Stimulated activated CD4-positive, alpha-beta T cell treated with anti-CD3 and anti-CD28 coated beads, Interleukin-2, amount 100 ng/mL, for 48 hours (primary cell): ENCODE data around the gene MESD.
A peak's percentile ranks its signal among the peaks of the same experiment; 100 is the strongest.

Experiments used
- DNase-seq, 2 donors: peaks; one replicate each; pipeline ENCODE4 v3.0.0-alpha.2; 2020

The MESD gene

DNA sequence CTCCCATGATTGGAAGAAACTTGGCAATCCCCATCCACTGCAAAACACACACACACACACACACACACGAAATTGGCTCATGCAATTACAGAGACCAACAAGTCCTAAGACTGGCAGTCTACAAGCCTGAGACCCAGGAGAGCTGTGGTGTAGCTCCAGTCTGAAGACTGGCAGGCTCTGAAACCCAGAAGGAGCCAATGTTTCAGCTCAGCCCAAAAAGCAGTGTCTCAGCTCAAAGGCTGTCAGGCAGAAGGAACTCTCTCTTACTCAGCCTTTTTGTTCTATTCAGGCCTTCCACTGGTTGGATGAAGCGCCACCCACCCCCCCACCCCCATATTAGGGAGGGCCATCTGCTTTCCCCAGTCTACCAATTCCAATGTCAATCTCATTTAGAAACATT lies 32.1 kb downstream of the MESD start:
- no peak for DNase-seq

DNA sequence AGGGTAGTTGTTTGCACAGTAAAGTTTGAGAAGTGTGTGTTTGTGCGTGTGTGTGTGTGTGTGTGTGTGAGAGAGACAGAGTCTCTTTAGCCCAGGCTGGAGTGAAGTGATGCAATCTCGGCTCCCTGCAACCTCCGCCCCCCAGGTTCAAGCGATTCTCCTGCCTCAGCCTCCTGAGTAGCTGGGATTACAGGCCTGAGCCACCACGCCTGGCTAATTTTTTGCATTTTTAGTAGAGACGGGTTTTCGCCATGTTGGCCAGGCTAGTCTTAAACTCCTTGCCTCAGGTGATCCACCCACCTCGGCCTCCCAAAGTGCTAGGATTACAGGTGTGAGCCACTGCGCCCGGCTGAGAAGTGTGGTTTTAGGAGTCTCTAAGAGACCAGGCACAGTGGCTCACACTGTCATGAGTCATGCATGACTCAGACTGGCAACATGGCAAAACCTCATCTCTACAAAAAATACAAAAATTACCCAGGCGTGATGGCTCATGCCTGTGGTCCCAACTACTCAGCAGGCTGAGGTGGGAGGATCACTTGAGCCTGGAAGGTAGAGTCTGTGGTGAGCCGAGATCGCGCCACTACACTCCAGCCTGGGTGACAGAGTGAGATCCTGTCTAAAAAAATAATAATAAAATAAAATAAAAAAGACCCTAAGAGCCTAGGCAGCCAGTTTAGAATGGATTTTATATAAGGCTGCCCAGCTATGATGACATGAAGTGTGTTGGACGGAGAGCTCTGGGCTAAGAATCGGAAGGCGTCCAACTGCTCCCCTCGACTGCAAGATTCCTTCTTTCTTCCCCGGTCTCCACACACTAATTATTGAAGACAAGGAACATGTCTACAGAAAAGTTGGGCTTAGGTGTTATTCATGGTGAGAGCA lies 33.8 kb downstream of the MESD start:
- peak; percentile 48 to 49 for DNase-seq

DNA sequence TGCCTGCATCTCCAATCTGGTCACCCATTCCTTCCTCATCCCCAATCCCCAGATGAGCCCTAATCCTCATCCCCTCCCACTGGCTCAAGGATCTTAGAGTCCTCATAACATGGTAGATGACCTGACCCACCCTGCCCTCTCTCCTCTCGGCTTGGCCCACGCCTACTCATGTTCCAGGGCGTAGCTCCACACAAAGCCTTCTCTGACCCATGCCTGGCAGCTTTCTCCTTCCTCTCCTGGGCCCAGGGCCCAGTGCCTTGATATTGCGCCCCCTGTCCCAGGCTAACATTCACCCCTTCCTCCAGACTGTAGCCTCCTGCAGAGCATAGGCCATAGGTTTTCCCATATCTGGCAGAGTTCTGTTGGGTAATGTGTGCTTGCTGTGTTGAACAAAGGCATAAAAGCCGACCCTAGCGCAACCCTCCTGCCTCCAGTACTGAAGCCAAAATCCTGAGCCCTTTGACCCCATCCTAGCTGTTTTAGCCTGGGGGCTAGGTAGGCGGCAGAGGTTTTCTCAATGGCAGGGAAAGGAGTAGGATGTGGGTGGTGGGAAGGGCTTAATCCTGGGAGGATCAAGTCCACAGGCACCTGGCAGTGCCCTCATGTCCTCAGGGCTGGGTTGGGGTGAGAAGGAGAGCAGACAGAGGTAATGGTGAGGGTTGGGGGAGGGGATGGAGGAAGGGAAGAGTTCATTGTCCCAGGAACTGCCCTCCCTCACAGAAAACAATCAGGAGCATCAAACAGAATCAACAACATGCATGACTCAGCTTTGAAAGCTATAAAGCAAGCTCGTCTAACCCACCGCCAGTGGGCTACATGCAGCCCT lies 35.5 kb downstream of the MESD start:
- no peak for DNase-seq

DNA sequence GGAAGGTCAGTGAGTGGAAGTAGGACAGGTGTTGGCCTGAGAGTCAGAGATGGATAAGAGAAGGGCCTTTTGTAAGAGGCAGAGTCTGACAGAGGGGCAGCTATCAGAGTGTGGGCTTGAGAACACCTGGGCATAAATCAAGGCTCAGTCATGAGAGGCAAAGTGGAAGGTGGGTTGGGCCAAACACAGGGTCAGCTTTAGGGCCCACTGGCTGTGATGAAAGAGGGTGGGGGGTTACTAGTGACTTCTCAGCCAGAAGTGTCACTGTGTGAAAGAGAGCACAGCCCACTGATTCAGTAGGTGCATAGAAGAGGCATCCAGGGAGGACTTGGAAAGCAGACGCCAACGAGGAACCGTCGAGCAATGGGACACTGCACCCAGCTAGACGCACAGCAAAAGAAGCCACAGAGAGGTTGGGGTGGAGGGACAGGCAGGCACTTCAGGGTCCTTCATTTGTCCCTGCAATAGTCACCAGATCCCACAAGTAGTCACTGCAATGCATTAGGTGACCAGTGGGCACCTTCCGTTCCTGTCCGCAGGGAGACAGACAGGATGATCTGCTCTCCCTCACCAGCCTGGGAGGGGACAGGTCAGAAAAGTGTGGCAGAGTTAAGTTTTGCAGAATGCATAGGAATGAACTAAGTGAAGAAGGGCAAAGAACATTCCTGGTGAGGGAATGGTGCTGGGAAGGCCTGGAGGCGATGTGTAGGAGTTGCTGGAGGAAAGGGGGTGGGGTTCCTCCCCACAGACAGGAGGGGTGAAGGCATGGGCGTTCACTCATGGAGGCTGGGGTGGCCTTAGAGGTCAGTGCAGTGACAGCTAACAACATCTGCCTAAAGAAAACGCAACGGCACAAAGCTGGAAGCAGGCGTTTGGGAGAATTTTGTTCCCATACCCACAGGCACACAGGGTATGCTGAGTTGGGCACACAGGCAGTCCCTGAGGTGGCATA lies 36.3 kb downstream of the MESD start:
- no peak for DNase-seq

DNA sequence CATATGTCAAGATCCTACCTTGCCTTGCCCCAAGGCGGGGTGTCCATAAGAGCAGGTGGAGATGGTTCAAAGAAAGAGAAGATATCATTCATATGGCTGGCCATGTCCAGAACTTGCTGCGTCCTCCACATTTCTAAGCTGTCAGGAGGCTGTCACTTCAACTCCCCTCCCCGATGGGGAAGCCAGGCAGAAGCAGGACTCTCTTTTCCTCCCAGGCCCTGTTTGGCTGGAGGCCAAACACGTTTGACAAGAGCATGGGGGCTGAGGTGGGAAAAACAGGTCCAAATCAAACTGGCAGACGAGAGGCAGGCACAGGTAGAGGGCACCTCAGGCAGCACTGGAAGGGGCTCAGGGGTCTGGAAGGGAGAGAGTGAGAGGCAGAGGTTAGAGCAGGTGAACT lies 37.7 kb downstream of the MESD start:
- no peak for DNase-seq

DNA sequence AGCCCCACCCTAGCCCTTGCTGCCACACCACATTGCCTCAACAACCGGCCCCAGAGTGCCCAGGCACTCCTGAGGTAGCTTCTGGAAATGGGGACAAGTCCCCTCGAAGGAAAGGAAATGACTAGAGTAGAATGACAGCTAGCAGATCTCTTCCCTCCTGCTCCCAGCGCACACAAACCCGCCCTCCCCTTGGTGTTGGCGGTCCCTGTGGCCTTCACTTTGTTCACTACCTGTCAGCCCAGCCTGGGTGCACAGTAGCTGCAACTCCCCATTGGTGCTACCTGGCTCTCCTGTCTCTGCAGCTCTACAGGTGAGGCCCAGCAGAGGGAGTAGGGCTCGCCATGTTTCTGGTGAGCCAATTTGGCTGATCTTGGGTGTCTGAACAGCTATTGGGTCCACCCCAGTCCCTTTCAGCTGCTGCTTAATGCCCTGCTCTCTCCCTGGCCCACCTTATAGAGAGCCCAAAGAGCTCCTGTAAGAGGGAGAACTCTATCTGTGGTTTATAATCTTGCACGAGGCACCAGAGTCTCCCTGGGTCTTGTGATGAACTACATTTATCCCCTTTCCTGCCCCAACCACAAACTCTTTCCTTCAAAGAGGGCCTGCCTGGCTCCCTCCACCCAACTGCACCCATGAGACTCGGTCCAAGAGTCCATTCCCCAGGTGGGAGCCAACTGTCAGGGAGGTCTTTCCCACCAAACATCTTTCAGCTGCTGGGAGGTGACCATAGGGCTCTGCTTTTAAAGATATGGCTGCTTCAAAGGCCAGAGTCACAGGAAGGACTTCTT lies 39.1 kb downstream of the MESD start:
- DNase-seq, result no peak

DNA sequence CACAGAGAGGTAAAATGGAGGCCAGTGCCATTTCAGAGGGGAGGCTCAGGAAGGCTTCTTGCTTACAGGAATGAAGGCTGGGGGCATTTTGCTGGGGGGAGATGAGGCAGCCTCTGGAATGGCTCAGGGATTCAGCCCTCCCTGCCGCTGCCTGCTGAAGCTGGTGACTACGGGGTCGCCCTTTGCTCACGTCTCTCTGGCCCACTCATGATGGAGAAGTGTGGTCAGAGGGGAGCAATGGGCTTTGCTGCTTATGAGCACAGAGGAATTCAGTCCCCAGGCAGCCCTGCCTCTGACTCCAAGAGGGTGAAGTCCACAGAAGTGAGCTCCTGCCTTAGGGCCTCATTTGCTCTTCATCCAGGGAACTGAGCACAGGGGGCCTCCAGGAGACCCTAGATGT lies 39.9 kb downstream of the MESD start:
- no peak for DNase-seq

DNA sequence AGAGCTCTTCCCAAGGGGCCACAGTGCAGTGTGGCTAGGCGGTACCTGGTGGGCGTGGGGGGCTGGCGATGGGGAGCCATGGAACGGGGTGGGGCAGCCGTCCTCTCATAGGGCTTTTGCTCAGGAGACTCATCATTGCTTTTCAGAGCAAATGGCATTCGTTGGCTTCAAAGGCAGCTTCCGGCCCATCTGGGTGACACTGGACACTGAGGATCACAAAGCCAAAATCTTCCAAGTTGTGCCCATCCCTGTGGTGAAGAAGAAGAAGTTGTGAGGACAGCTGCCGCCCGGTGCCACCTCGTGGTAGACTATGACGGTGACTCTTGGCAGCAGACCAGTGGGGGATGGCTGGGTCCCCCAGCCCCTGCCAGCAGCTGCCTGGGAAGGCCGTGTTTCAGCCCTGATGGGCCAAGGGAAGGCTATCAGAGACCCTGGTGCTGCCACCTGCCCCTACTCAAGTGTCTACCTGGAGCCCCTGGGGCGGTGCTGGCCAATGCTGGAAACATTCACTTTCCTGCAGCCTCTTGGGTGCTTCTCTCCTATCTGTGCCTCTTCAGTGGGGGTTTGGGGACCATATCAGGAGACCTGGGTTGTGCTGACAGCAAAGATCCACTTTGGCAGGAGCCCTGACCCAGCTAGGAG lies 40.8 kb downstream of the MESD start:
- no peak for DNase-seq

DNA sequence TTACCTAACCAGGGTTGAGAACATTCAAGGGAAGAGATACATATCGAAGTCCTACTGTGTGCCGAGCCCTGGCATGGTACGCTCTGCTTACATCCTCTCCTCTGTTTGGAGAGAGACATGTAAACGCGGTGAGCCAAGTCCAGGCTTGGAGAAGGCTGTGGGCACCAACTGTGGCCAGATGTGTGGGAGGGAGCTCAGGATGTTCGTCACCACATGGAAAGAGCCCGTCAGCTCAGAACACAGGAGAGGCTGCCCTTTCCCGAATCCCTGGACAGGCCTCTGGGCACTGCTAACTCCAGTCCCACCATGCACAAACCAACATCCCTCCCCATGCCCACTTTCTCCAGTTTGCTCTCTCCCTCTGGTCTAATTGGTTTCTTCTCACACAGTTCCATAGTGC lies 43.0 kb downstream of the MESD start:
- DNase-seq, result no peak

DNA sequence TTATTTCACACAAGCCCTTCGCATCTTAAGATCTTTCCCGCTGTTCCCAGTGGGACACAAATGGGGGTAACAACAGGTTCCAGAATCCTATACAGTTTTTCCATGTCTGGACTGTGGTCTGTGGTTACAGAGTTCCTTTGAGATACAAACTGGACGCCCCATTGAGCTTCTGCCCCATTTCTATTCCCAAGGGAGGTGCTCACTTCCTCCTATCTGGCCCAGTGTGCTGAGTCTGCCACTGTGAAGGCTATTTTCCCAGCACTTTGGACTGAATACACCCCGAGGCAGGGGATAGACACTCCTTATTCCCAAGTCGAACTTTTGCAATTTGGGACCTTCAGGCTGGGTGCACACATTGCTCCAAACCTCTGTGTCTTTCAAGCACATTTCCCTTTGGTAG lies 44.0 kb downstream of the MESD start:
- DNase-seq, result no peak

DNA sequence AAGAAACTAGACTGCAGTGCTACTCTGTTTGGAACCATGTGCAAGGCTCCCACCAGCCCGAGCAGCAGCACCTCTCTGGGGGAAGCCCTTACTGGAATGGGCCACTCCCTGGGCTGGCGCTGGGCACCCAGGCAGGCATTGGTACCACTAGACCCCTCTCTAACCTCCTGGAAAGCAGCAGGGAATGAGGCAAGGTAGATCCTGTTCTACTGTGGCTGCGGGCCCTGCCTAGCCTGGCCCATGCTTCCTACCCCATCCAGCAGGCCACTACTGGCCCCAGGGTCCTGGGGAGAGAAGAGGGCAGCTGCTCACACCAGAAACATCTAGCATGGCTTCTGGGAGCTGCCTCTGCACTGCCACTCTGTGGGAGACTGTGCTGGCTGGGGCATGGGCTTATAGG lies 44.8 kb downstream of the MESD start:
- DNase-seq, result no peak

DNA sequence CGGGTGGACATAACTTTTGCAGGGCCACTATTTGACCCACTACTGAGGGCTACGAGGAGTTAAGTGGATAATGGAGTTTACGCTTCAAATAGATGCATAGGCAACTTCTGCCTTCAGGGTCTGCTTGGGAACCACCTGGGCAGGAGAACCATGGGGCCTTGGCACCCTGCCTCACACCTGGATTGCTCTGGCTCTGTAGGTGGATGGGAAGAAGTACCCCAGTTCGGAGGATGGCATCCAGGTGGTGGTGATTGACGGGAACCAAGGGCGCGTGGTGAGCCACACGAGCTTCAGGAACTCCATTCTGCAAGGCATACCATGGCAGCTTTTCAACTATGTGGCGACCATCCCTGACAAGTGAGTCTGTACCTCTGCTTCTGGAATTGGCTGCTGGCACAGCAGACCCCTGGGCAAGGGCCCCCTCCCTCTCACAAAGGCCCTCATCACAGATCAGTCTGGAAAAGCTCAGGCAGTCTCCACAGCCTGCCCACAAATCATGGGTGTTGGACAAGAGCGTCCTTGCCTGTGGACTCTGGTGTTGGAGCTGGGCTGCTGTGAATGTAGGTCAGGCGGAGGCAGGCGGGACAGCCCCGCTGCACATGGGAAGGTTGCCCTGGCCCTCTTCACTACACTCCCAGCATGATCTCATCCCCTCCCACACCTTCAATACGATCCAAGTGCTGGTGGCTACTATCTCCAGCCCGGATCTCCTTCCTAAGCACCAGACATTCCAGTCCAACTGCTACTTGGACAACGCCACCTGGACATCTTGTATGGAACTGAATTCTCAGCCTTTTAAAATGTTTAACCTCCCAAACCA lies 46.7 kb downstream of the MESD start:
- DNase-seq, result no peak

DNA sequence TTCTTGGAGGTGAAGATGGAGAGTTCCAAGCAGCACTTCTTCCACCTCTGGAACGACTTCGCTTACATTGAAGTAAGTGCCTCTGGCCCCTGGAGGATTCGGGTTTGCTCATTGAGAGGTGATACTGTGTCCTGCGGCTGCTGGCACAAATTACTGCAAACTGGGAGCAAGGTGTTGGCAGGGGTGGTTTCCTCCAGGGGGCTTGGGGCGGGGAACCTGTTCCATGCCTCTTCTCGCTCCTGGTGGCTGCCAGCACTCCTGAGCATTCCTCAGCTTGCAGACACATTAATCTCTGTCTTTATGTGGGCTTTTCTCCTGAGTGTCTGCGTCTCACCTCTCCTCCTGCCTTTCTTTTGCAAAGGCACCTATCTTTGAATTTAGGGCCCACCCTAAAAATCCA lies 47.4 kb downstream of the MESD start:
- no peak for DNase-seq

DNA sequence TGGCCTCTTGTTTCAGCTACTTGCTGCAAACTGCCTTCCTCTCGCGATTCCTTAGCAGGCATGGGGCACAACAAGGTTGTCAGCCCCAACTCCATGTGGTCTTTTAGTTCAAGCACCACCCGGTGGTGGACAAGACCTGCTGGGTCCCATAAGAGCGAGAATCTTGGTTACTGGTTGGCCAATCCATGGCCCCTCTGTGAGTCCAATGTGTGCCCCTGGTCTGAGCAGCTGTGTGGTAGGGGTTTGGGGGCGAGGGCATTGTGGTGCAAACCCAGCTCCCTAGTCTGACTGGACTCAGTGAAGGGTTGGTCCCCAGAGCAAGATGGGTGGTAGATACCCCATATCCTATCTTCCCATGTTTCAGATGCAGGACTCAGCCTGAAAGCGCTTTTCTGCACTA lies 48.8 kb downstream of the MESD start:
- DNase-seq, result no peak

DNA sequence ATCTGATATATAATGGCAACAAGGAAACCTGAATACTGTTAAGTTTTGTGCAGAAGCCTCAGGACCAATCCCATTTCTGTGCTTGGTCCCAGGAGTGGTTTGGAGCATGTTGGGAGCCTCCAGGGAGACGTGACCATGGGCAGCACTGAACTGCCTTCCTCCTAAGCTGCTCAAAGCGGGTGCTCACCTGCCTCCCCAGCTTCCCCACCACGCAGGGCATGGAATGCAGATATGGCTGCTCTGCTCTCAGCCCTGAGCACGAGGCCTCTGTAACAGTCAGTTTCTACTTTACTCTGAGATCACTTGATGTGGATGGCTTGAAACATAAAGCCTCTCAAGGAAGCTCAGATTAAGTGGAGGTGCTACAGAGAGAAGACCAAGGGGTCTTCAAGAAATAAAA lies 49.3 kb downstream of the MESD start:
- no peak for DNase-seq

DNA sequence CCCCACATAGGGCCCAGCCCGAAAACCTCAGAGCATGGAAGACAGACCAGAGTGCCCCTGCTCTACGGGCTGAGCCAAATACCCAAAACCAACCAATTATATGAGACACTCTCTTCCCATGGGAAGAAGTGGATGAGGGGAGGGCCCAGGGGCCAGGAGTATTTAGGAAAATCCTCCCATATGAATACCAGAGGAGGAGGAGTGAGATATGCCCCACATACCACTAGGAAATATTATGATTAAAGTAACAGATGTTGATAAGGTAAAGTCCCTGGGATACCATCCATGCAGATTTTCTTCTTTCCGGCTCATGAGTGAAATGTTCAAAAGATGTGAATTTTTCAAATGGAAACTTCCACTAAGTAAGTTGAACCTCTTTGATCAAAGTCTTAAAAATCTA lies 50.4 kb downstream of the MESD start:
- no peak for DNase-seq

DNA sequence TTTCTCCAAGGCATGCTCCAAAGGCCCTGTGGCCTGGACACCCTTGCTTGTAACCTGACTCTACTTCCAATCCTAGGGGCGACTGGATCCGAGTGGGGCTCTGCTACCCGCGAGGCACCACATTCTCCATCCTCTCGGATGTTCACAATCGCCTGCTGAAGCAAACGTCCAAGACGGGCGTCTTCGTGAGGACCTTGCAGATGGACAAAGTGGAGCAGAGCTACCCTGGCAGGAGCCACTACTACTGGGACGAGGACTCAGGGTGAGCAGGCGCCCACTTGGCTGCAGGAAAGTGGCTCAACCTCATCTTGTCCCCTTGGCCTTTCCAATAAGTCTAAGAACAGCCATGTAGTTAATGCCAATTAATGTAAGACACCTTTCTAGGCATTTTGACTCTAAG lies 51.9 kb downstream of the MESD start:
- no peak for DNase-seq

DNA sequence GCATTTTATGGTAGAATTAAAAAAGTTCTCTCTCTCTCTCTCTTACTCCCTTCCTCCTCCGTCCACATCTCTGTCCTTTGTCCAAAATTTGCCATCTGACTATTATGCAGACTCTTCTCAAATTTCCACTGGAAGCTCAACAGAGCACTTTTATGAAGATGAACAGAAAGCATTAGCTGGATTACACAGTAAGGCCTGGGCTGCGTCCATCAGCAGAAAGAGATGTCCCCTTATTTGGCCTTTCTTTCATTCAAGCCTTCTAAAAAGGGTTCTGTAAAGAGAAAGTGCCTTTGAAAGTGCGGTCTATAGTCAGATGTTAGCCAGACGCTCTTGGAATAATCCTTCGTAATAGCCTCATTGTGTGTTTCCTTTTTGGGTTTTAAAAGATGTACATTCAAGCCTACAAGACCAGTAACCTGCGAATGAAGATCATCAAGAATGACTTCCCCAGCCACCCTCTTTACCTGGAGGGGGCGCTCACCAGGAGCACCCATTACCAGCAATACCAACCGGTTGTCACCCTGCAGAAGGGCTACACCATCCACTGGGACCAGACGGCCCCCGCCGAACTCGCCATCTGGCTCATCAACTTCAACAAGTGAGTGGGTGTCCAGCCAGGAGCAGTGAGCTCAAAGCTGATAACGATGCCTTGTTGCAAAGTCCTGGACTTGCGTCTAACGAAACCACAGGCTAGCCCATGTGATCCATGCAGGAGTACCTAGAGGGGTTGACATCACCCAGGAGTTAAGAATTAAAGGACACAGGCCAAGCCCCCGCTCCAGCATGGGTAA lies 53.1 kb downstream of the MESD start:
- DNase-seq, result no peak

DNA sequence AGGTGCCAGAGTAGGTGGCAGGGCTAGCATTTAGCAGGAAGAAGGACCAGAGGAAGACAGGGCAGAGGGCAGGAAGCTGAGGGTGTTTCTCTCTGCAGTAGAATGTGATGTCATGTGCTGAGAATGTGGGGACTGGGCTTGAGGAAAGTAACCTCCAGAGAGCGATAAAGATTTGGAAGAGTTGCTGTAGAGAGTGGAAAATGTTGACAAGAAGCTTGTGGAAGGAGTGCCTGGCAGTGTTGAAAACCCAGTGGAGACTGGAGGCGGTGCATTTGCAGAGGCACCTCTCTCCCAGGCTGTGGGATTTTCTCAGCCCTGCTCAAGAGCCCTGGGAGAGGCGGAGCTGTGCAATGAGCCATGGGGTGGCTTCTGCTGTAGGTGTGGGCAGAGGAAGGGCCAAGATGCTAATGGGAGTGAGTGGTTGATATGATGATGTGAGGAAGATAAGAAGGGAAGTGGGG lies 54.8 kb downstream of the MESD start:
- DNase-seq, result no peak

DNA sequence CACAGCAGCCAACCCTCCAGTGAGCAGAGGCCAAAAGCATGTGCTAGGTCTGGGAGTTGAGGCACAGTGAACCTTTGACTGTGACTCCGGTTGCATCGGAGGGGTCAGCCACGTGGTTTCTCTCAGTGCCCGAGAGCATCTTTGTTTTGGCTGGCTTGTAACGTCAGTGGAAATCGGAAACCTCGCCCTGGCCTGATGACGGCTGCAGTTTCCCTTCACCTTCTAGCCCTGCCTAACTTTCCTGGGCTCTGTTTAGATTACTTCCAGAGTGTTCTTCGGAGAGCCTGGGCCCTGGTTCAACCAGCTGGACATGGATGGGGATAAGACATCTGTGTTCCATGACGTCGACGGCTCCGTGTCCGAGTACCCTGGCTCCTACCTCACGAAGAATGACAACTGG lies 56.6 kb downstream of the MESD start:
- no peak for DNase-seq
